ENCODE results near the gene PXK.
"Not testable (repeated sequence)": the region's sequence is repeated elsewhere in the genome, so short reads cannot be mapped to it uniquely, and the experiment has no call there.

The PXK gene

DNA sequence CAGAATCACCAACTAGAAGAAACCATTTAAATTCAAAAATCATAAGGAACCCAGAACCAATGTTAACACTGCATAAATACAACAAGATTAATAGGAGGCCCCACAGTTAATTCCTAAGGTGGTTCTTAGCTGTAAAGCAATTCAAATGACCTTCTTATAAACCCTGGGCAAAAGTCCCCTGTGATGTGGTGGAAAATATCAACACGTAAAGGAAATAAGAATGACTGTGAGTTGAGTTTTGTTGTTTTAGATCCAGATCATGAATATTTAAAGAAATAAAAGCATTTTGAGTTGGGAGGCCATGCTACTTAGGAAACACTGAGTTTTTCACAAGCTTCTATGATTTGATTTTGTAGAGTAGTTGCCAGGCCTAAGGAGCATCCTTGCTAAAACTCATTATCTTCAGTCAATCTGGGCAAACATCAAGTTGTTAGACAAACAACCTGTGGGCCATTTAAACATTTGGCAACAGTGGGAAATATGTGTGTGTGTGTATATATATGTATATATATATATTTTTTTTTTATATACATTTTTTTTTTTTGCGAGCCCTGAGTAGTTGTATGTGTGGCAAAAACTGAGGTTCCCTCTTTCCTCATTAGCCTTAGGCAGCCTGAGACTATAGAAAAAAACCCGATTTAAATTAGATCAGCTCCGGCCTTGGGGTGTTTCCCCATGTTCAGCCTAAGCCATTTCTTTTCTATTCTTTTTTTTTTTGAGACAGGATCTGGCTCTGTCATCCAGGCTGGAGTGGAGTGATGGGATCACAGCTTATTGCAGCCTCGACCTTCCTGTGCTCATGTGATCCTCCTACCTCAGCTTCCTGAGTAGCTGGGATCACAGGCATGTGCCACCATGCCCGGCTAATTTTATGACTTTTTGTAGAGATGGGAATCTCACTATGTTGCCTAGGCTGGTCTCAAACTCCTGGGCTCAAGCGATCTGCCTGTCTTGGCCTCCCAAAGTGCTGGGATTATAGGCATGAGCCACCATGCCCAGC lies 8.0 kb upstream of the PXK start:
- DNase-seq = no peak

- DNase-seq = no peak
Observed at GRCh38 chr3:58325525-58325992, 7.1 kb upstream of the PXK start.

- DNase-seq = no peak
Observed at GRCh38 chr3:58326267-58326900, 6.3 kb upstream of the PXK start.

DNA sequence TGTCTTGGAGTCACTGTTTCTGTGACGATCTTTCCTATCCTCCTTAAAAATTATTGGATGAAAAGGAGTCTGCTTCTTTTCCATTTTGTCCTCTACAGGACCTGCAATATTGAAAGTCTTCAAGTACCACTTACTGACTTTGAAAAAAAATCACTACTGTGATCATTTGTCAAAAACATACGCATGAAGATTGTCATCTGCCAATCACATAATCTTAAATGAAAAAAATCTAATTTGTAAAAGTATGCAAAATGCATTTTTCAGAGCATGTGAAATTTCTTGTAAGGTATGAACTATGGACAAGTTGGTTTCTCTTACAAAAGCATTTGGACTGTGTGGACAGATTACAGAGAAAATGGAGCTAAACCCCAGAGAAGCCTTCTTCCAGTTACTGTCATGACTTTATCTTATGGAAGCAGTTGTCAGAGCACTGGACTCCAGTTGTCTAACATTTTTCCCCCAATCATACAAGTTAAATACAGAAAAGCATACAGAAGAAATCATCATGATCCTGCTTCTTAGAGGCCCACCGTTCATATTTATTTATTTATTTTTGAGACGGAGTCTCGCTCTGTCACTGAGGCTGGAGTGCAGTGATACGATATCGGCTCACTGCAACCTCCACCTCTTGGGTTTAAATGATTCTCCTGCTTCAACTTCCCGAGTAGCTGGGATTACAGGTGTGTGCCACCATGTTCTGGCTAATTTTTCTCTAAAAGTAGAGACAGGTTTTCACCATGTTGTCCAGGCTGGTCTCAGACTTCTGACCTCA lies 3.4 kb upstream of the PXK start:
- no peak for DNase-seq

- DNase-seq = no peak
Observed at GRCh38 chr3:58329922-58330413, 2.7 kb upstream of the PXK start.

DNA sequence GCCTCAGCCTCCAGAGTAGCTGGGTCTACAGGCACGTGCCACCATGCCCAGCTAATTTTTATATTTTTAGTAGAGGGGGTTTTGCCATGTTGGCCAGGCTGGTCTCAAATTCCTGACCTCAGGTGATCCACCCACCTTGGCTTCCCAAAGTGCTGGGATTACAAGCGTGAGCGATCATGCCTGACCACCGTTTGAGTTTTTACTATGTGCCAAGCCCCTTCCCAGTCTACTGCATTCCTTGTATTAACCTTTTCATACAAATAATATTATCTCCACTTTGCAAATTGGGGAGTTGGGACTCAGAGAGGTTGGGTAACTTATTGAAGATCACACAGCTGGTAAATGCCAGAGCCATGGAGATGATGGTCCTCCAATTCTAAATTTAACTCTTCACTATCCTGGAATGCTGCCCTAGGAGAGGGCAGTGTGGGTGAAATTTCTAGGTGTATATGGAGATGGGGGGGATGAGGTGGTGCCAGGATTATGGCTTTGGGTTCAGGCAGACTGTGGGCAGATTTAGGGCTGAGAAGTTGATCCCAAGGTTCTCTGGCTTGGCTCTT lies 1.0 kb upstream of the PXK start:
- no peak for DNase-seq

DNA sequence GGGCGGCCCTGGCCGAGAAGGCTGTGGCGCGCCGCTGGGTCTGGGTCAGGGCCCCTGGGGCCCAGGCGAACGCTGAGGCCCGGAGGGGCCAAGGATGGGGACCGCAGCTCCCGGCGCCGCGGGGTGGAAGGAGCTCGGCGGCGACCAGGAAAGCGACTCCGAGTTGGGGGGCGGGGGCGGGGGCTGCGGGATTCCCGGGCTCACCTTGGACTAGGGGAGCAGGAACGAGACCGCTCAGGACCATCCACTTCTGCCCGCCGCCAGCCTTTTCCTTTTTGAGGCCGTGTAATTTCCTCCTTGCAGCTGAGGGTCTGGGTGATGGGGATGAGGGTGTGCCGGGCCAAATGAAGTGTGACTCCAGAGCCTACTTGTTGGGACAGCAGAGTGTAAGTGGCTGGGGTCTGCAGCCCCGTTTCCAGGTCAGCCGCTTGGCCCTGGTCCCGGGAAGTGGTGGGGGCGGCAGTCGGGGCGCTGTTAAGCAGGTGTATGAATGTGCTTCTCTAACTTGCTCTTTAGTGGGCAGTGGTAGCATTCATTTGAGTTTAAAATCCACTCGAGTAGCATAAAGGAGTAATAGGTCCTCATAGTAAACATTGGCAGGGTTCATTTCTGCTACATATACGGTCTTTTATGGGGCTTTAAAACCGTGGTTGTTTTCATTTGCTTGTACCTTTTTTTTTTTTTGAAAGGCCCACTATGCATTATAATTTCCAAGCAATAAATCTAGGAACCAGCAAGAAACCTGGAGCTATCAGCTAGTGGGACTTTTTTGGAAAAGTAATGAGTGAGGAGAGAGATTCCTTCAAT lies 717 bp downstream of the PXK start:
- DNase-seq = no peak

DNA sequence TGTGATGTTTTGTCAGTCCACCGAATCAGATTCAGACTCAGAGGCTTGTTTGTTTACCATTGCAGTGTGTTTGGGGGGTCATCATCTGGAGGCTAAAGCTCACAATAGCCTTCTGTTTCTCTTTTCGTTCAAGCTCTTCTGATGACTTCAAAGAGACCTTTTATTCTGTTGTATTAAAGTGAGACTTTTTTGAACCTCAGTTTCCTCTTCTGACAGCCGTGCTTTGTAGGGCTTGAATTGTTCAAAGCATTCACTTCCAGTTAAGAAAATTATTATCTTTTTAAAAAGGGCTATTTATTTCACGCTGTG lies 1.3 kb downstream of the PXK start:
- DNase-seq = no peak

DNA sequence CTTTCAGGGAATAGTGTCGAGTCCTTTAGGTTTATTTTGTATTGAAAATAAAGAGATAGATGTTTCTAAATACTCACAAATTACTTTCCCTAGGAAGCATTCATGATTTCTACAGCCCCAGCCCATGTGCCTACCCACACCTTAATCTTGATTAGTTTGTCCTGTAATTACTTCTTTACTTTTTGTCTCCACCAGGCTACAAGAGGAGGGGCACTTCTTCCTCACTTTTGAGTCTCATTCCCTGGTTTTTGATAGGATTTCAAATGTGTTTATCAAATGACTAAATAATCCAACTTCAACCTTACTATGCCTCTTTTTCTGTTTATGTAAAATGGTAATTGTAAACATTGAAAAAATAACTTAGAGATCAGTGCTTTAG lies 1.8 kb downstream of the PXK start:
- no peak for DNase-seq

DNA sequence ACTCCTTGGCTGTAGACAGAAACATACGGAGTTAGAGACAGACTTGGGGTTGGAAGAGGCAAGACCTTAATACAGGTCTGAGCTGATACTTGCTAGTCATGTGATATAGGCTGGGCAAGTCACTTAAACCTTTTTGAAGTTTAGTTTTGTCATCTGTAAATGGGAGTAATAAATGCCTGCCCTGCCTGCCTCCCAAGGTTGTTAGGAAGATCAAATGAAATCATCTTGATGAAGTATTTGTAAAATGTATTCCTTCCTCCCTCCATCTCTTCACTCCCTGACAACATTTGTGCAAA lies 2.9 kb downstream of the PXK start:
- no peak for DNase-seq

DNA sequence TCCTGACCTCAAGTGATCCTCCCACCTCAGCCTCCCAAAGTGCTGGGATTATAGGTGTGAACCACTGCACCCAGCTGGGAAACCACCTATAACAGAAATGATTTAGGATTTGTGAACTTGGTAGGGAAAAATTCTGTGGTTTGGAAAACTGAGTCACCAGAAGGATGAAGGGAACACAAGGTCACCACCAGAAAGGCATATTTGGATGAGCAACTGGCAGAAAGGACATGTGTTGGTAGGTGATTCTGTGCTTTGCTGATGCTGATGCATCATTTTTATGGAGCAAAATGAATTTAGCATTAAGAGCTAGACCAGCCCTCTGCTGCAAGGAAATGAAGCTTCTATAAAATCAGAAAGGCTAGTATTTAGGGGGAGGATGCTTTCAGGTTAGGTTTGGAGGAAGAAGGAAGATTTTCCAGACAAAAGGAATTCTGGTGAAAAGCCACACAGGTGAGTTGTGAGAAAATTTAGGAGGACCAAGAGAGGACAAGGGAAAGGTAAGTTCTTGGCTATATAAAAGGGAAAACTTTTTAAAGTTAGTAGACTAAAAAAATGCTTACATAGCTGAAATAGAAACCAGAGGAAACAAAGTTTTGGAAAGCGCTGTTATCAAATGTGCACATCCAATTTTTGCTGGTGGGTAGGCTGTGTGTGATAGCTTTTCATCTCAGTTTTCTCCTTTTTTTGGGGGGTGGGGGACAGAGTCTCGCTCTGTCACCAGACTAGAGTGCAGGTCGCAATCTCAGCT lies 3.6 kb downstream of the PXK start:
- no peak for DNase-seq

GRCh38 chr3:58337190-58337589 lies 4.5 kb downstream of the PXK start:
- no peak for DNase-seq

GRCh38 chr3:58339146-58339545 lies 6.5 kb downstream of the PXK start:
- DNase-seq = not testable (repeated sequence)

- DNase-seq = no peak
Observed at GRCh38 chr3:58340594-58341244, 8.0 kb downstream of the PXK start.

DNA sequence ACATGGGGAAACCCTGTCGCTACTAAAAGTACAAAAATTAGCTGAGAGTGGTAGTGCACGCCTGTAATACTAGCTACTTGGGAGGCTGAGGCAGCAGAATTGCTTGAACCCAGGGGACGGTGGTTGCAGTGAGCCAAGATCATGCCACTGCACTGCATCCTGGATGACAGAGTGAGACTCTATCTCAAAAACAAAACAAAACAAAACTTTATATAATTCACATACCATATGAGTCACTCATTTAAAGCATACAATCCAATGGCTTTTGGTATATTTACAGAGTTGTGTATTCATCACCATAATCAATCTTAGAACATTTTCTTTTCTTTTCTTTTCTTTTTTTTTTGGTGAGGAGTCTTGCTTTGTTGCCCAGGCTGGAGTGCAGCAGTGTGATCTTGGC lies 8.7 kb downstream of the PXK start:
- DNase-seq = no peak

- no peak for DNase-seq
Observed at GRCh38 chr3:58342676-58343075, 10.0 kb downstream of the PXK start.

DNA sequence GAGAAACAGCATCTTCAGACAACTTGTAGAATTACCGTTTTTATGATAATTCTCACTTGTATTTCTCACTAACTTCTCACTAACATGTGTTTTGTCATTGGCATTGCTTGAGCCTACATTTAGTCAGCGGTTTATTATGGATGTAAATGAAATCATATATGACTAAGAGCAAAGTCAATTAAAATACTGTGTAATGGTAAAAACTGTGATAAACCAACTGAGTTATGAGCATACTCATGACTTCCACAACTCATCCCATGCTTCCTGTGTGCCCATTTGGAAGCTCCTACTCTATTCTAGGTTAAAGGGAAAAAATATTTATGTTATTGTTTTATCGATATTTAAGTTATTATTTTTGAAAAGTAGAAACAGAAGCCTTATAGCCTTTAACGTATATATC lies 12.8 kb downstream of the PXK start:
- DNase-seq = no peak

DNA sequence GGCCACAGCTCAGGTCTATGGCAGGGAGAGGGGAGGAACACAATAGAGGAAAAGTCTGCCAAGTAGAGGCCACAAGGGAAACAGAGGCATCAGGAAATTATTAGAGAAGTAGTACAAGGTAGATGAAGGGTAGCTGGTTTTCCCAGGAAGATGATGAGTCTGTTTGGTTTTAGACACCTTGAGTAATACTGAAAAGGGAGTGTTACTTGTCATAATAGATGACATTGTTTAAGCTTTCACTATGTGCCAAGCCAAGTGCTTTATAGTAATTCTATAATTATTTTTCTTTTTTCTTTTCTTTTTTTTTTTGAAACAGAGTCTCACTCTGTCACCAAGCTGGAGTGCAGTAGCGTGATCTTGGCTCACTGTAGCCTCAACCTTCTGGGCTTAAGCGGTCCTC lies 13.7 kb downstream of the PXK start:
- no peak for DNase-seq

GRCh38 chr3:58347984-58348383 lies 15.3 kb downstream of the PXK start:
- no peak for DNase-seq

DNA sequence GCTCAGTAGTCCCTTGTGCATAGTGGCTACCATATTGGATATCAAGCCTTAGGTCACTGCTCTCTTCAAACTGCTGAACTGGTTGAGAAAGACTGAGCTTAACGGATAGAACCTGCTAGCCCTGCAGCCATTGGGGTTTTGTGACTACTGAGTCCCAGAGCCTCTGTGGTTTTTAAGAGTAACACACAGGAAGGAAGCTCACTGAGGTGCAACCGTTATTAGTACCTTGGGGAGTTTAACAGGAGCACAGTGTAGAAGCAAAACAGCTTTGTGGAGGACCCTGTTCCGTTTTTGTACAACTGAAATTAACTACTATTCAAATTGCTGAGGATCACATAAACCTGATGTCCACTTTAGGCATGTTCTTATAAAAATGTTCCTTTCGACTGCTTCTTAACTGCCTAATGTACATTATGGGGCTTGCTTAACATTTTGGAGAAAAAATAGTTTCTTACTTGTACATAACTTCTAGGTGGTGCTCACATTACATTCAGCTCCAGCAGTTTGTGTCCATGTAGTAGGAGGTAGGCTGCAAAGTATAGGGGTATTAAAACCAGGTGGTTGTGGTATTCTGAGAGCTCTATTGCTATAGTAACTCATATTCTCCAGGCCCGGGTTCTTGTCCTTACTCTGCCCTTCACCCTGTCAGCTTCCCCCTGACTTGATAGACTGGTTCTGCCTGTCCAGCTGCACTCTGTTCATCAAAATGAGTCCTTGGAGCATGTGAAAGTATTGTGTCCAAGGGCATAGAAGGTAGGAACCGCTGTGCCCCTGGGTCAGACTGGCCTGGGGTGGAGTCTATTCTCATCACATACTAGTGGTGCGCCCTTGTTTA lies 17.3 kb downstream of the PXK start:
- DNase-seq = no peak
